Ovary (tissue), 9 donors: ENCODE results near the gene INPPL1. TPM values are rescaled to one million over a fixed set of nuclear protein-coding genes. Genes with fewer than 3 reads are reported as not detected.

Experiments
- DNase-seq, 5 donors: peaks; one replicate each; pipeline ENCODE4 v3.0.0-alpha.2; 2019 to 2020
- H3K27ac ChIP-seq, 2 donors: fragments of 200-600 bp; one replicate each; pipeline versions ENCODE4 v1.5.1 to v1.8.0; 2019 to 2022
- H3K27me3 ChIP-seq: fragments of 200-600 bp; one replicate; pipeline ENCODE4 v1.8.0; 2022
- H3K36me3 ChIP-seq: fragments of 200-600 bp; sonication (generic); one replicate; pipeline ENCODE4 v1.5.1; 2019
- H3K4me1 ChIP-seq: one replicate; pipeline ENCODE4 v1.8.1; 2013; ENCODE audit warnings: mild to moderate bottlenecking, moderate library complexity; ENCODE audit not compliant: insufficient read depth
- H3K4me3 ChIP-seq: fragments of 200-600 bp; sonication (generic); one replicate; pipeline ENCODE4 v1.5.1; 2017
- H3K9me3 ChIP-seq, 2 donors: fragments of 200-600 bp in 1 of 2; sonication (generic) in 1 of 2; one replicate each; pipeline versions ENCODE4 v1.5.1 to v1.8.1; 2013 to 2019; ENCODE audit warnings: mild to moderate bottlenecking in 1 of 2, moderate library complexity in 1 of 2
- EP300 ChIP-seq: sonication (generic); formaldehyde crosslinking; IDR thresholded peaks from one replicate; pipeline ENCODE4 v1.6.1; 2017; ENCODE audit warnings: antibody characterized with exemption
- POLR2A ChIP-seq: fragments of 450-650 bp; IDR thresholded peaks from one replicate; pipeline ENCODE4 v1.6.1; 2017; ENCODE audit warnings: antibody characterized with exemption, mild to moderate bottlenecking, moderate library complexity
- WGBS, 3 donors: extraction: QIAGEN DNeasy Blood & Tissue Kit in 1 of 3; methylation state at CpG; one replicate each; pipeline versions ENCODE4 v1.1.5 to v1.1.7; 2013 to 2017; 5-methylcytosine and 5-hydroxymethylcytosine counted together
- intact Hi-C, 4 donors: fragments of 100-400 bp; cut with DNase I; formaldehyde crosslinking; loops; one replicate each; pipeline versions ENCODE4 v1.11.0 to v1.15.1; 2022 to 2023
- polyA plus RNA-seq, 2 donors: library from polyadenylated mRNA; stranded (reverse); fragments of 200-250 nt in 1 of 2; fragments of 350-450 nt in 1 of 2; fragmentation: Illumina TruSeq in 1 of 2; extraction: RNeasy Lipid Tissue Mini Kit (QIAGEN cat#74804) in 1 of 2; gene quantifications; one replicate each; pipeline ENCODE4 v1.2.3, GENCODE V29; 2013 to 2014
- total RNA-seq, 7 donors: library from RNA; depleted of rRNA in 2 of 7; stranded (reverse); fragments of >200 nt in 2 of 7; fragmentation: NEBNext Ultra II Directional in 3 of 7; extraction: Animal tissue kit (Norgen Biotek cat#: 25700) in 3 of 7; gene quantifications; one replicate each; pipeline versions ENCODE4 v1.1.0 to v1.2.4, GENCODE V29; 2016 to 2023
- TF ChIP-seq, protein P1 (sequence below), 3 donors: fragments of 450-650 bp in 2 of 3; fragments of 200-600 bp in 1 of 3; IDR thresholded peaks; one replicate each; pipeline versions ENCODE4 v1.5.1 to v1.8.0; 2016 to 2022; ENCODE audit warnings: antibody characterized with exemption in 3 of 3, mild to moderate bottlenecking in 1 of 3
- donor health status: DM: no; HTN: no; CAD: no; lungs with moderate emphysema.
- donor health status: DM: no; HTN: no; CAD: no.
- donor health status: Bipolar disorder and iron deficiency.
- donor health status: DM: yes; HTN: yes; CAD: no.
- donor health status: DM: no; HTN: no; CAD: no.
- donor health status: DM: yes; HTN: yes; CAD: no.

Gene INPPL1
- total and polyA plus RNA-seq, 9 donors, result 48.4 to 208 (median 132) TPM

DNA sequence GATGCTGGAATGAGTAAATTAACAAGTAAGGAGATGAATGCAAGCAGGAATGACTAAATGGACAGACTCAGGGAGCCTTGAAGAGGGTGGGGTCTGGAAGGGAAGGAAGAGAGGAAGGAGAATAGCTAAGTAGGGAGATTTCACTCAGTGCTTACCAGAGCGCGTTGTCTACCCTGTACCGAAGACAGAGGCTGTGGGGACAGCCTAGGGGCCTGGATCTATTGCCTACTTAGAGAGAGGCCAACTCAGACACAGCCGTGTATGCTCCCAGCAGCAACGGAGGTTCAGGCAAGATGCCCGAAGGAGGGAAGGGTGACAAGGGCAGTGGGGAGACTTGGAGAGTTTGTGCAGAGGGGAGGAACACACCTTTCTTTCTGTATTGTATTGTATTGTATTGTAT, 7.9 kb upstream of the INPPL1 start, which contains the start of gene FOLR2:
TSS of gene FOLR2 (plus strand) at position 157 of the 400 bp plus-strand sequence. CDS start 1,791 bp downstream, outside the sequence.
- intact Hi-C loops, result no loop called here
- Histone ChIP-seq H3K4me1 (no peaks in the 10 kb centered on the region), H3K9me3 (no peaks in the 10 kb centered on the region), H3K27me3 (no peaks in the 10 kb centered on the region), H3K27ac (no peak within 1 kb of the TSS), H3K36me3 (no peaks in the 10 kb centered on the region), H3K4me3 (no peak within 1 kb of the TSS)
- TF ChIP-seq, protein P1, sequence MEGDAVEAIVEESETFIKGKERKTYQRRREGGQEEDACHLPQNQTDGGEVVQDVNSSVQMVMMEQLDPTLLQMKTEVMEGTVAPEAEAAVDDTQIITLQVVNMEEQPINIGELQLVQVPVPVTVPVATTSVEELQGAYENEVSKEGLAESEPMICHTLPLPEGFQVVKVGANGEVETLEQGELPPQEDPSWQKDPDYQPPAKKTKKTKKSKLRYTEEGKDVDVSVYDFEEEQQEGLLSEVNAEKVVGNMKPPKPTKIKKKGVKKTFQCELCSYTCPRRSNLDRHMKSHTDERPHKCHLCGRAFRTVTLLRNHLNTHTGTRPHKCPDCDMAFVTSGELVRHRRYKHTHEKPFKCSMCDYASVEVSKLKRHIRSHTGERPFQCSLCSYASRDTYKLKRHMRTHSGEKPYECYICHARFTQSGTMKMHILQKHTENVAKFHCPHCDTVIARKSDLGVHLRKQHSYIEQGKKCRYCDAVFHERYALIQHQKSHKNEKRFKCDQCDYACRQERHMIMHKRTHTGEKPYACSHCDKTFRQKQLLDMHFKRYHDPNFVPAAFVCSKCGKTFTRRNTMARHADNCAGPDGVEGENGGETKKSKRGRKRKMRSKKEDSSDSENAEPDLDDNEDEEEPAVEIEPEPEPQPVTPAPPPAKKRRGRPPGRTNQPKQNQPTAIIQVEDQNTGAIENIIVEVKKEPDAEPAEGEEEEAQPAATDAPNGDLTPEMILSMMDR (IDR thresholded peaks at IDR 0.05), result no peak
- TF ChIP-seq EP300 (no peak), POLR2A (no peak)
- WGBS, 3 donors, result 75 to 85% (median 76%) methylated on average over 6 of the region's 6 CpGs
- DNase-seq, result no peak

- intact Hi-C loops, result no loop called here
- WGBS, 3 donors, result 18 to 23% (median 21%) methylated on average over 2 of the region's 2 CpGs
- TF ChIP-seq POLR2A, result no peak
- TF ChIP-seq, protein P1 (IDR thresholded peaks at IDR 0.05), result no peak
- TF ChIP-seq EP300, result no peak
- Histone ChIP-seq H3K27me3 (no peaks in the 10 kb centered on the region), H3K9me3 (no peaks in the 10 kb centered on the region), H3K27ac (no peak overlapping the region), H3K4me3 (no peak overlapping the region), H3K4me1 (peaks cover 3% of the 10 kb centered on the region), H3K36me3 (no peaks in the 10 kb centered on the region)
- DNase-seq, result no peak
Measured at GRCh38 chr11:72217841-72218240, 6.7 kb upstream of the INPPL1 start.

DNA sequence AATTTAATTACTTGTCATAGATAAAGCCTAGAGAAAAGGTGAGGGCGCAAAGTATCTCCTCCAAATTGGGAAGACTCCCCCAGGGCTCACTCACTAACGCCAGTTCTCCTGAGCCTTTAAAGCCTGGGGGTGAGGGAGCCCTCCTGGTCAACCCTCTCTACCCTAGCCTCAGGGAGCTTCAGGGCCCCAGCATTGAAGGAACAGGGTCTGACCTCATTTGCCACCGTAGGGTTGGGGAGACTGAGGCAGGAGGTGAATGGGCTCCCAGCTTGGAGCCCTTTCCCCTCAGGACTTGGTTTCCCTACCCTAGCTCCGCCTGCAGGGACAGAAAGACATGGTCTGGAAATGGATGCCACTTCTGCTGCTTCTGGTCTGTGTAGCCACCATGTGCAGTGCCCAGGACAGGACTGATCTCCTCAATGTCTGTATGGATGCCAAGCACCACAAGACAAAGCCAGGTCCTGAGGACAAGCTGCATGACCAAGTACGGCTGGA, 6.3 kb upstream of the INPPL1 start:
- H3K4me3 ChIP-seq, result no peak overlapping the region

GRCh38 chr11:72220696-72221363, 3.7 kb upstream of the INPPL1 start:
- DNase-seq, result peak in 1 of 5 donors; percentile 16
- Histone ChIP-seq H3K27ac (no peak overlapping the region), H3K36me3 (no peaks in the 10 kb centered on the region), H3K4me3 (no peak overlapping the region), H3K4me1 (peaks cover 10% of the 10 kb centered on the region), H3K27me3 (no peaks in the 10 kb centered on the region), H3K9me3 (no peaks in the 10 kb centered on the region)
- TF ChIP-seq POLR2A (no peak), EP300 (no peak)
- TF ChIP-seq, protein P1 (IDR thresholded peaks at IDR 0.05), result no peak
- WGBS, 3 donors, result 84 to 89% (median 84%) methylated on average over 10 of the region's 10 CpGs
- intact Hi-C loops, result no loop called here

More for the DNA sequence above, 6.3 kb upstream of the INPPL1 start:
- Histone ChIP-seq H3K36me3 (no peaks in the 10 kb centered on the region), H3K4me1 (peaks cover 3% of the 10 kb centered on the region), H3K27me3 (no peaks in the 10 kb centered on the region), H3K27ac (no peak overlapping the region), H3K9me3 (no peaks in the 10 kb centered on the region)
- WGBS, 3 donors, result 75 to 83% (median 80%) methylated on average over 5 of the region's 5 CpGs
- TF ChIP-seq POLR2A, result no peak
- TF ChIP-seq, protein P1 (IDR thresholded peaks at IDR 0.05), result no peak
- no peak for TF ChIP-seq EP300
- no peak for DNase-seq
- intact Hi-C loops, result no loop called here
